ENCODE measurements around the gene RREB1. TPM values are rescaled to one million over a fixed set of nuclear protein-coding genes. Genes with fewer than 3 reads are reported as not detected.

The RREB1 gene
- total and polyA plus RNA-seq, 5 donors, result 7.8 to 40.4 (median 37.0) TPM

- no peak overlapping the region for H3K4me3 ChIP-seq (ENCODE audit: low read length)
- no peaks in the 10 kb centered on the region for H3K9me3 ChIP-seq (ENCODE audit: control insufficient read depth, low read length)
- peaks cover 2% of the 10 kb centered on the region for H3K4me1 ChIP-seq (ENCODE audit: control insufficient read depth, insufficient read depth, low read length)
- WGBS, result 70% methylated on average over 7 of the region's 7 CpGs
- no peak overlapping the region for H3K27ac ChIP-seq (ENCODE audit: low read length)
- intact Hi-C loops (cut with DNase I), result loop anchor here in 3 of 4 donors (10.0 kb wide), 3 partner anchors 135 to 525 kb away; no protein-coding TSS in a partner anchor
- DNase-seq (no peak), ATAC-seq (no peak)
- no peaks in the 10 kb centered on the region for H3K27me3 ChIP-seq (ENCODE audit: control insufficient read depth, insufficient read depth)
Observed at GRCh38 chr6:7249946-7250643, 142.3 kb downstream of the RREB1 start.

- 96% methylated on average over 8 of the region's 8 CpGs for WGBS
- no peak for ATAC-seq
Observed at GRCh38 chr6:7250812-7251211, 143.1 kb downstream of the RREB1 start.

GRCh38 chr6:7251646-7252260 lies 144.0 kb downstream of the RREB1 start:
- H3K27ac ChIP-seq (ENCODE audit: low read length), result peak overlapping the region; percentile 16

More at GRCh38 chr6:7250812-7251211, 143.1 kb downstream of the RREB1 start:
- Histone ChIP-seq H3K27me3 (ENCODE audit: control insufficient read depth, insufficient read depth) (no peaks in the 10 kb centered on the region), H3K4me3 (ENCODE audit: low read length) (no peak overlapping the region), H3K4me1 (ENCODE audit: control insufficient read depth, insufficient read depth, low read length) (peaks cover 2% of the 10 kb centered on the region), H3K9me3 (ENCODE audit: control insufficient read depth, low read length) (no peaks in the 10 kb centered on the region), H3K27ac (ENCODE audit: low read length) (no peak overlapping the region)
- no peak for DNase-seq
- intact Hi-C loops (cut with DNase I), result no loop called here

GRCh38 chr6:7252390-7252789 lies 144.6 kb downstream of the RREB1 start:
- Histone ChIP-seq H3K27me3 (ENCODE audit: control insufficient read depth, insufficient read depth) (no peaks in the 10 kb centered on the region), H3K27ac (ENCODE audit: low read length) (no peak overlapping the region)
- 88% methylated on average over 4 of the region's 4 CpGs for WGBS

More at GRCh38 chr6:7251646-7252260, 144.0 kb downstream of the RREB1 start:
- intact Hi-C loops (cut with DNase I), result no loop called here
- no peak overlapping the region for H3K4me3 ChIP-seq (ENCODE audit: low read length)
- no peaks in the 10 kb centered on the region for H3K27me3 ChIP-seq (ENCODE audit: control insufficient read depth, insufficient read depth)
- ATAC-seq, result no peak
- DNase-seq, result no peak
- 90% methylated on average over 6 of the region's 6 CpGs for WGBS
- peaks cover 2% of the 10 kb centered on the region for H3K4me1 ChIP-seq (ENCODE audit: control insufficient read depth, insufficient read depth, low read length)
- no peaks in the 10 kb centered on the region for H3K9me3 ChIP-seq (ENCODE audit: control insufficient read depth, low read length)

GRCh38 chr6:7254980-7255835 lies 147.4 kb downstream of the RREB1 start:
- Histone ChIP-seq H3K4me3 (ENCODE audit: low read length) (no peak overlapping the region), H3K4me1 (ENCODE audit: control insufficient read depth, insufficient read depth, low read length) (peaks cover 2% of the 10 kb centered on the region), H3K27ac (ENCODE audit: low read length) (peak overlapping the region; percentile 65), H3K9me3 (ENCODE audit: control insufficient read depth, low read length) (no peaks in the 10 kb centered on the region), H3K27me3 (ENCODE audit: control insufficient read depth, insufficient read depth) (no peaks in the 10 kb centered on the region)
- intact Hi-C loops (cut with DNase I), result no loop called here
- DNase-seq (peak in 2 of 3 donors; percentile 50 to 70), ATAC-seq (peak; percentile 49 to 55)
- 65% methylated on average over 12 of the region's 12 CpGs for WGBS

More at GRCh38 chr6:7252390-7252789, 144.6 kb downstream of the RREB1 start:
- peak in 1 of 3 donors; percentile 49 for DNase-seq
- intact Hi-C loops (cut with DNase I), result no loop called here
- no peaks in the 10 kb centered on the region for H3K9me3 ChIP-seq (ENCODE audit: control insufficient read depth, low read length)
- H3K4me1 ChIP-seq (ENCODE audit: control insufficient read depth, insufficient read depth, low read length), result peaks cover 2% of the 10 kb centered on the region
- H3K4me3 ChIP-seq (ENCODE audit: low read length), result no peak overlapping the region
- ATAC-seq, result peak; percentile 36 to 50

- H3K4me3 ChIP-seq (ENCODE audit: low read length), result no peak overlapping the region
- no peak for ATAC-seq
- H3K27me3 ChIP-seq (ENCODE audit: control insufficient read depth, insufficient read depth), result no peaks in the 10 kb centered on the region
- H3K9me3 ChIP-seq (ENCODE audit: control insufficient read depth, low read length), result no peaks in the 10 kb centered on the region
- peak in 2 of 3 donors; percentile 17 to 18 for DNase-seq
- intact Hi-C loops (cut with DNase I), result no loop called here
- peaks cover 2% of the 10 kb centered on the region for H3K4me1 ChIP-seq (ENCODE audit: control insufficient read depth, insufficient read depth, low read length)
- no peak overlapping the region for H3K27ac ChIP-seq (ENCODE audit: low read length)
- 94% methylated on average over 5 of the region's 5 CpGs for WGBS
Observed at GRCh38 chr6:7255918-7256317, 148.2 kb downstream of the RREB1 start.

- Histone ChIP-seq H3K4me1 (ENCODE audit: control insufficient read depth, insufficient read depth, low read length) (peaks cover 2% of the 10 kb centered on the region), H3K9me3 (ENCODE audit: control insufficient read depth, low read length) (no peaks in the 10 kb centered on the region), H3K4me3 (ENCODE audit: low read length) (no peak overlapping the region), H3K27me3 (ENCODE audit: control insufficient read depth, insufficient read depth) (no peaks in the 10 kb centered on the region), H3K27ac (ENCODE audit: low read length) (no peak overlapping the region)
- no peak for ATAC-seq
- intact Hi-C loops (cut with DNase I), result no loop called here
- peak in 2 of 3 donors; percentile 10 to 30 for DNase-seq
- 93% methylated on average over 4 of the region's 4 CpGs for WGBS
Observed at GRCh38 chr6:7256785-7257184, 149.0 kb downstream of the RREB1 start.

GRCh38 chr6:7257521-7258230 lies 149.9 kb downstream of the RREB1 start:
- H3K27ac ChIP-seq (ENCODE audit: low read length), result no peak overlapping the region
- DNase-seq (peak in 2 of 3 donors; percentile 7 to 27), ATAC-seq (no peak)
- H3K4me3 ChIP-seq (ENCODE audit: low read length), result no peak overlapping the region
- no peaks in the 10 kb centered on the region for H3K27me3 ChIP-seq (ENCODE audit: control insufficient read depth, insufficient read depth)
- intact Hi-C loops (cut with DNase I), result no loop called here
- no peaks in the 10 kb centered on the region for H3K9me3 ChIP-seq (ENCODE audit: control insufficient read depth, low read length)
- peaks cover 2% of the 10 kb centered on the region for H3K4me1 ChIP-seq (ENCODE audit: control insufficient read depth, insufficient read depth, low read length)
- WGBS, result 95% methylated on average over 18 of the region's 18 CpGs

- Histone ChIP-seq H3K4me3 (ENCODE audit: low read length) (no peak overlapping the region), H3K4me1 (ENCODE audit: control insufficient read depth, insufficient read depth, low read length) (peaks cover 2% of the 10 kb centered on the region), H3K27ac (ENCODE audit: low read length) (no peak overlapping the region), H3K9me3 (ENCODE audit: control insufficient read depth, low read length) (no peaks in the 10 kb centered on the region), H3K27me3 (ENCODE audit: control insufficient read depth, insufficient read depth) (no peaks in the 10 kb centered on the region)
- DNase-seq (peak in 1 of 3 donors; percentile 52), ATAC-seq (no peak)
- intact Hi-C loops (cut with DNase I), result no loop called here
- 74% methylated on average over 9 of the region's 9 CpGs for WGBS
Observed at GRCh38 chr6:7258231-7258763, 150.5 kb downstream of the RREB1 start.

- WGBS, result 56% methylated on average over 13 of the region's 13 CpGs
- peak in 2 of 3 donors; percentile 18 to 38 for DNase-seq
- peak; percentile 5 to 6 for ATAC-seq
Observed at GRCh38 chr6:7260291-7261031, 152.7 kb downstream of the RREB1 start.

More at GRCh38 chr6:7260291-7261031, 152.7 kb downstream of the RREB1 start:
- H3K9me3 ChIP-seq (ENCODE audit: control insufficient read depth, low read length), result no peaks in the 10 kb centered on the region
- H3K4me1 ChIP-seq (ENCODE audit: control insufficient read depth, insufficient read depth, low read length), result no peaks in the 10 kb centered on the region
- intact Hi-C loops (cut with DNase I), result no loop called here
- peak overlapping the region; percentile 60 for H3K4me3 ChIP-seq (ENCODE audit: low read length)
- peak overlapping the region; percentile 73 for H3K27ac ChIP-seq (ENCODE audit: low read length)
- no peaks in the 10 kb centered on the region for H3K27me3 ChIP-seq (ENCODE audit: control insufficient read depth, insufficient read depth)

Data from right cardiac atrium (tissue), 5 donors.